ENCODE data around the gene HLA-DQA1.
"Not testable (repeated sequence)": the region's sequence is repeated elsewhere in the genome, so short reads cannot be mapped to it uniquely, and the experiment has no call there.

DNA sequence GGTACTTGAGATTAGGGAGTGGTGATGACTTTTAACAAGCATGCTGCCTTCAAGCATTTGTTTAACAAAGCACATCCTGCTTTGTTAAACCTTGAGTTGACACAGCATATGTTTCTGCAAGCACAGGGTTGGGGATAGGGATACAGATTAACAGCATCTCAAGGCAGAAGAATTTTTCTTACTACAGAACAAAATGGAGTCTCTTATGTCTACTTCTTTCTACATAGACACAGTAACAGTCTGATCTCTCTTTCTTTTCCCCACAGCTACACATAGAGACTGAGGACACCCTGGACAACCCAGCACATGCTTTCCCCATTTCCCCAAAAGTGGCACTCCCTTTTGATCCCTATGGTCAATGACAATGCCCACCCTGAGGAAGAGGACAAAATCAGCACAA lies 20.6 kb downstream of the HLA-DQA1 start:
- TF ChIP-seq, protein P1, sequence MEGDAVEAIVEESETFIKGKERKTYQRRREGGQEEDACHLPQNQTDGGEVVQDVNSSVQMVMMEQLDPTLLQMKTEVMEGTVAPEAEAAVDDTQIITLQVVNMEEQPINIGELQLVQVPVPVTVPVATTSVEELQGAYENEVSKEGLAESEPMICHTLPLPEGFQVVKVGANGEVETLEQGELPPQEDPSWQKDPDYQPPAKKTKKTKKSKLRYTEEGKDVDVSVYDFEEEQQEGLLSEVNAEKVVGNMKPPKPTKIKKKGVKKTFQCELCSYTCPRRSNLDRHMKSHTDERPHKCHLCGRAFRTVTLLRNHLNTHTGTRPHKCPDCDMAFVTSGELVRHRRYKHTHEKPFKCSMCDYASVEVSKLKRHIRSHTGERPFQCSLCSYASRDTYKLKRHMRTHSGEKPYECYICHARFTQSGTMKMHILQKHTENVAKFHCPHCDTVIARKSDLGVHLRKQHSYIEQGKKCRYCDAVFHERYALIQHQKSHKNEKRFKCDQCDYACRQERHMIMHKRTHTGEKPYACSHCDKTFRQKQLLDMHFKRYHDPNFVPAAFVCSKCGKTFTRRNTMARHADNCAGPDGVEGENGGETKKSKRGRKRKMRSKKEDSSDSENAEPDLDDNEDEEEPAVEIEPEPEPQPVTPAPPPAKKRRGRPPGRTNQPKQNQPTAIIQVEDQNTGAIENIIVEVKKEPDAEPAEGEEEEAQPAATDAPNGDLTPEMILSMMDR (IDR thresholded peaks at IDR 0.05; ENCODE audit: low read depth, low read length), result not testable (repeated sequence)
- TF ChIP-seq POLR2A (IDR thresholded peaks at IDR 0.05; ENCODE audit: extremely low read depth, insufficient read length), result not testable (repeated sequence)
- TF ChIP-seq, protein P2, sequence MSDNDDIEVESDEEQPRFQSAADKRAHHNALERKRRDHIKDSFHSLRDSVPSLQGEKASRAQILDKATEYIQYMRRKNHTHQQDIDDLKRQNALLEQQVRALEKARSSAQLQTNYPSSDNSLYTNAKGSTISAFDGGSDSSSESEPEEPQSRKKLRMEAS (IDR thresholded peaks at IDR 0.05; ENCODE audit: low read depth, low read length), result not testable (repeated sequence)

Measured in NB4 (cell line).